Activated naive CD8-positive, alpha-beta T cell (primary cell): ENCODE results near the gene IPO4.

Source experiments
- H3K27ac Mint-ChIP-seq: one replicate; pipeline ENCODE4 v1.8.0; 2021; ENCODE audit warnings: mixed read lengths
- H3K27me3 Mint-ChIP-seq: one replicate; pipeline ENCODE4 v1.8.0; 2021; ENCODE audit warnings: mixed read lengths
- H3K36me3 Mint-ChIP-seq: one replicate; pipeline ENCODE4 v1.8.0; 2021; ENCODE audit warnings: mixed read lengths
- H3K4me1 Mint-ChIP-seq: one replicate; pipeline ENCODE4 v1.8.0; 2021; ENCODE audit warnings: low read depth, mixed read lengths
- H3K4me3 Mint-ChIP-seq: one replicate; pipeline ENCODE4 v1.8.0; 2021; ENCODE audit warnings: mild to moderate bottlenecking, mixed read lengths
- H3K9me3 Mint-ChIP-seq: one replicate; pipeline ENCODE4 v1.8.0; 2021; ENCODE audit warnings: low read depth, mixed read lengths

The IPO4 gene

DNA sequence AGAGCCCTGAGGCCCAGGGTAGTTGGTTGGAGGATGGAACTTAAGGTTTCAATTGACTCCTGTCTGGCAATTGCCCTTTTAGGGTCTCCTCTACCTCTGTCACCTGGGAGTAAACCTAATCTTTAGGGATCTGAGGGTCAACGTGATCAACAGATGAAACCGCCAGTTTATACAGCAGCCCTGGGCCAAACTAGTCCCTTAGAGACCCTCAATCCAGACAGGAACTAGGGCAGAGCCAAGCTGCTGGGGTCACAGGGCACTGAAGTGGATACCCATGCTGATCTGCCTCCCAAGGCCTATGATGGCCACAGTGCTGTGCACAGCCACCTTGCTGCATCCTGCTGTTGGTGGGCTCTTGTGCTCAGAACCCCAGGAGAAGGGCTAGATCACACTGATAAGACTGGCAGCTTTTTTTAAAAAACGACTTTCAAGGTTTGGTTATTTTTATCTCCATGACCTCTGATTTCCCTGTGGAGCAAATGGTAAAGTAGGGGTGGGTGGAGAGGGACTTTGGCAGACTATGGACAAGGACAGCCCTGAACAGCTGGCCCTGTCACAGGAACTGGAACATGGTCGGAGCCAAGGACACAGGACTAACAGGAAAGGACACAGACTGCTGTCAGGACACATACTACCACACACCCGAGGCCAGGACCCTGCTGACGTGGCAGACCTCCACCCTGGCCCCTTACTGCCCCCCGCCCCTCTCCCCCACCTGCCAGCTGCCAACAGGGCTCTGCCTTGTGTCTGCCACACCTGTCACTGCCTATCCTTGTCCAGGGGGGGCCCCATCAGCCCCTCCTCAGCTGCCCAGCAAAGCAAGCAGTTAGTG is 57.7 kb downstream of the IPO4 start:
- peak overlapping the region; percentile 80 for H3K27ac Mint-ChIP-seq

DNA sequence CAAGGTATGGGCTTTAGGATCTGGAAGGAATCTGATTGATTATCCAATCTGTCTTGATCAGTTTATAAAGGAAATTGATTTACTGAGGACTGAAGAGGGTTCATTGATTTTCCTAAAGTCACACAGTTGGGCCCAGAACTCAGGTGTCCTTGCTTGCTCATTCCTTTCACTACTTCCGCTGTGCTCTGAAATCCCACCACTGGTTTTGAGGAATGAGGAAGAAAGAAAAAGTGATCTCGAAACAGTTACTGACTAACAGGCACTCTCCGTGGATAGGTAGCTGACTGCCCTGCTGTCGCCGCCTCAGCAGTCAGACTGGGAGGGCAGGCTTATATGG is 58.3 kb downstream of the IPO4 start, which contains the start of gene FITM1:
Gene FITM1 (plus strand): TSS at position 280 of the 337 bp plus-strand sequence. CDS start 905 bp downstream, outside the sequence.
- Mint-ChIP-seq H3K4me1 (peaks cover 26% of the 10 kb centered on the region), H3K27ac (peak within 1 kb of the TSS; percentile 80), H3K27me3 (no peaks in the 10 kb centered on the region), H3K9me3 (no peaks in the 10 kb centered on the region), H3K36me3 (no peaks in the 10 kb centered on the region), H3K4me3 (no peak within 1 kb of the TSS)

More for the DNA sequence above, 57.7 kb downstream of the IPO4 start:
- H3K4me3 Mint-ChIP-seq = no peak overlapping the region
- H3K36me3 Mint-ChIP-seq = no peaks in the 10 kb centered on the region
- no peaks in the 10 kb centered on the region for H3K9me3 Mint-ChIP-seq
- no peaks in the 10 kb centered on the region for H3K27me3 Mint-ChIP-seq
- H3K4me1 Mint-ChIP-seq = peaks cover 28% of the 10 kb centered on the region
